ENCODE data around the gene TMEM237.

- TF ChIP-seq CTCF (IDR thresholded peaks at IDR 0.05) (no peak), POLR2AphosphoS5 (IDR thresholded peaks at IDR 0.05; ENCODE audit: low read depth, low read length) (no peak)
These were observed 9.9 kb upstream of the TMEM237 start for GRCh38 chr2:201653221-201653620.

Data from Panc1 (cell line).